ENCODE data around the gene MARCHF11.

The MARCHF11 gene

DNA sequence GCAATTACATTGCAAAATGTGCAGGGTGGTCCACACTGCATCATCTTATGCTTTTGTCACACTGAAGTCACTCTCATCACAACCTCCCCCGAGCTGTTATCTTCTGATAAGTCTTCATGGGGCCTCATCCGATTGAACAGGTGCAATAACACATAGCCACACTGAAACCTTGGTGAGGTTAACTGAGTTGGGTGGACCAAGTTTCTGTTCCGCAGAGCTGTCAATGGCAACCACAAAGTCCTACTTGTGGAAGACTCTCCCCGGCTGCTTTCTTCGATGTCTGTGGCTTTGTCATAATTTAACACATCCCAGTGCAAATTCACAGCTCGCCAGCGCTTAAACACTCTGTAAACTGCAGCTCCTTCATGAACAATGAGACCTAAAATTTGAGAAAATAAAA, 112.2 kb downstream of the MARCHF11 start:
- no peak overlapping the region for H3K4me3 ChIP-seq (ENCODE audit: severe bottlenecking)
- ATAC-seq (ENCODE audit: low read depth), result no peak
- H3K4me1 ChIP-seq (ENCODE audit: insufficient read depth, poor library complexity, severe bottlenecking), result no peaks in the 10 kb centered on the region

DNA sequence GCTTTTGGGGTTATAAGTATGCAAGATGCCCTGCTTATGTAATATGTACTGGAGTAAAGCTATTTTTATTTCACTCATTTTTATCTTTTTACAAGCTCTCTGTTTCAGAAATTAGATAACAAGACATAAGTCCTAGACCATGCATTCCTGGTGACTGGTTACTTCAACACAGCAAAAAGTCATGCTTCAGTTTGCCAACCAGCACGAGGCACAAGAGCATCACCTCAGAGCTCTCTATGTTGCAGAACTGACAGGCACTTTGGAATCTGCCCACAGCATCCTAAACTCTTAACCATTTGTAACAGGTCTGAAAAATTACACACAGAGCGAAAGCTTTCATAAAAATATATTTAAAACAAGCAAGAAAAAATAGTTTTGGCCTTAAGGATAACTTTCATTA, 112.8 kb downstream of the MARCHF11 start:
- Histone ChIP-seq H3K27ac (ENCODE audit: poor library complexity, severe bottlenecking) (no peak overlapping the region), H3K4me1 (ENCODE audit: insufficient read depth, poor library complexity, severe bottlenecking) (no peaks in the 10 kb centered on the region)
- TF ChIP-seq, protein P1, sequence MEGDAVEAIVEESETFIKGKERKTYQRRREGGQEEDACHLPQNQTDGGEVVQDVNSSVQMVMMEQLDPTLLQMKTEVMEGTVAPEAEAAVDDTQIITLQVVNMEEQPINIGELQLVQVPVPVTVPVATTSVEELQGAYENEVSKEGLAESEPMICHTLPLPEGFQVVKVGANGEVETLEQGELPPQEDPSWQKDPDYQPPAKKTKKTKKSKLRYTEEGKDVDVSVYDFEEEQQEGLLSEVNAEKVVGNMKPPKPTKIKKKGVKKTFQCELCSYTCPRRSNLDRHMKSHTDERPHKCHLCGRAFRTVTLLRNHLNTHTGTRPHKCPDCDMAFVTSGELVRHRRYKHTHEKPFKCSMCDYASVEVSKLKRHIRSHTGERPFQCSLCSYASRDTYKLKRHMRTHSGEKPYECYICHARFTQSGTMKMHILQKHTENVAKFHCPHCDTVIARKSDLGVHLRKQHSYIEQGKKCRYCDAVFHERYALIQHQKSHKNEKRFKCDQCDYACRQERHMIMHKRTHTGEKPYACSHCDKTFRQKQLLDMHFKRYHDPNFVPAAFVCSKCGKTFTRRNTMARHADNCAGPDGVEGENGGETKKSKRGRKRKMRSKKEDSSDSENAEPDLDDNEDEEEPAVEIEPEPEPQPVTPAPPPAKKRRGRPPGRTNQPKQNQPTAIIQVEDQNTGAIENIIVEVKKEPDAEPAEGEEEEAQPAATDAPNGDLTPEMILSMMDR (IDR thresholded peaks at IDR 0.05; ENCODE audit: poor library complexity, severe bottlenecking), result no peak

More for the DNA sequence above, 112.2 kb downstream of the MARCHF11 start:
- H3K27ac ChIP-seq (ENCODE audit: poor library complexity, severe bottlenecking), result no peak overlapping the region
- no peak for DNase-seq (ENCODE audit: low spot score)
- no peaks in the 10 kb centered on the region for H3K36me3 ChIP-seq (ENCODE audit: low read depth)
- H3K27me3 ChIP-seq (ENCODE audit: insufficient read depth, poor library complexity, severe bottlenecking), result no peaks in the 10 kb centered on the region
- TF ChIP-seq, protein P1 (IDR thresholded peaks at IDR 0.05; ENCODE audit: poor library complexity, severe bottlenecking), result no peak
- H3K9me3 ChIP-seq (ENCODE audit: severe bottlenecking), result no peaks in the 10 kb centered on the region

DNA sequence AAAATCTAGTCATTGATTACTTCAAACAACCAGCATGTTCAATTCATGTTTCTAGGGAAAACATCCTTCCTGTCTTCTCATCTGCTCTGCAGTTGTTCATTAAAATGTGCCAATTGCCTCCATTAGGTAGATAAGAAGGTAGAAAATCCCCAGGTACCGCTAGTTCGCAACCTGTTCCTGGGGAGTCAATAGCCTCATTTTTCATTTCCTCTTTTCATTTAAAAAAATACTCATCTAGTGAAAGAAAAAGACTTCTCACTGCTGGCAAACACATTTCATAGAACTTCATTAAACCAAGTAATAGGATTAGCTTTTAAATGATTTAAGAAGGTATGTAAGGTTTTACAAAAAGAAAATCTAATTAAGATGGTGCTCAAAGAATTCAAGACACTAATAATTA, 113.3 kb downstream of the MARCHF11 start:
- Histone ChIP-seq H3K36me3 (ENCODE audit: low read depth) (no peaks in the 10 kb centered on the region), H3K27me3 (ENCODE audit: insufficient read depth, poor library complexity, severe bottlenecking) (no peaks in the 10 kb centered on the region), H3K27ac (ENCODE audit: poor library complexity, severe bottlenecking) (no peak overlapping the region), H3K9me3 (ENCODE audit: severe bottlenecking) (no peaks in the 10 kb centered on the region), H3K4me3 (ENCODE audit: severe bottlenecking) (no peak overlapping the region), H3K4me1 (ENCODE audit: insufficient read depth, poor library complexity, severe bottlenecking) (no peaks in the 10 kb centered on the region)
- no peak for ATAC-seq (ENCODE audit: low read depth)
- no peak for DNase-seq (ENCODE audit: low spot score)
- TF ChIP-seq, protein P1 (IDR thresholded peaks at IDR 0.05; ENCODE audit: poor library complexity, severe bottlenecking), result no peak

More for the DNA sequence above, 112.8 kb downstream of the MARCHF11 start:
- DNase-seq (ENCODE audit: low spot score), result no peak
- no peak overlapping the region for H3K4me3 ChIP-seq (ENCODE audit: severe bottlenecking)
- H3K27me3 ChIP-seq (ENCODE audit: insufficient read depth, poor library complexity, severe bottlenecking), result no peaks in the 10 kb centered on the region
- ATAC-seq (ENCODE audit: low read depth), result no peak
- H3K9me3 ChIP-seq (ENCODE audit: severe bottlenecking), result no peaks in the 10 kb centered on the region
- H3K36me3 ChIP-seq (ENCODE audit: low read depth), result no peaks in the 10 kb centered on the region

DNA sequence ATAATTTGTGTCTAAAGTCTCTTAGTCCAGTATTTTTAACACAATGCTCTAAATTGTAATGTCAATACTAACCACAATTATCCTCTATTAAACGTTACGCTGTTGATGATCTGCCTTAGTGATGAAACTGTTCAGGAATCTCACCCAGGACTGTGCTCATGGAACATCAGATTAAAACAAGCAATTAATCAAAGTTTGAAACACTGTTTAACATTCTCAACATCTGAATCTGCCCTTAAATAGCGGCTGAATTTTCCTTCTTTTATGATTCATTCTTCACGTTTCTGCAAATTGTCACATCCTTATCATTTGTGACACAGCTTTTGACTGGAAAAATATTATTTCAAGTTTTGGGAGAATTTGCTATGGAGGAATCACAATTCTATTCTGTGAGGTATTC, 113.8 kb downstream of the MARCHF11 start:
- H3K4me3 ChIP-seq (ENCODE audit: severe bottlenecking), result no peak overlapping the region
- H3K27ac ChIP-seq (ENCODE audit: poor library complexity, severe bottlenecking), result no peak overlapping the region
- no peaks in the 10 kb centered on the region for H3K36me3 ChIP-seq (ENCODE audit: low read depth)
- TF ChIP-seq, protein P1 (IDR thresholded peaks at IDR 0.05; ENCODE audit: poor library complexity, severe bottlenecking), result no peak
- DNase-seq (ENCODE audit: low spot score) (no peak), ATAC-seq (ENCODE audit: low read depth) (no peak)
- no peaks in the 10 kb centered on the region for H3K9me3 ChIP-seq (ENCODE audit: severe bottlenecking)
- no peaks in the 10 kb centered on the region for H3K27me3 ChIP-seq (ENCODE audit: insufficient read depth, poor library complexity, severe bottlenecking)
- H3K4me1 ChIP-seq (ENCODE audit: insufficient read depth, poor library complexity, severe bottlenecking), result no peaks in the 10 kb centered on the region

DNA sequence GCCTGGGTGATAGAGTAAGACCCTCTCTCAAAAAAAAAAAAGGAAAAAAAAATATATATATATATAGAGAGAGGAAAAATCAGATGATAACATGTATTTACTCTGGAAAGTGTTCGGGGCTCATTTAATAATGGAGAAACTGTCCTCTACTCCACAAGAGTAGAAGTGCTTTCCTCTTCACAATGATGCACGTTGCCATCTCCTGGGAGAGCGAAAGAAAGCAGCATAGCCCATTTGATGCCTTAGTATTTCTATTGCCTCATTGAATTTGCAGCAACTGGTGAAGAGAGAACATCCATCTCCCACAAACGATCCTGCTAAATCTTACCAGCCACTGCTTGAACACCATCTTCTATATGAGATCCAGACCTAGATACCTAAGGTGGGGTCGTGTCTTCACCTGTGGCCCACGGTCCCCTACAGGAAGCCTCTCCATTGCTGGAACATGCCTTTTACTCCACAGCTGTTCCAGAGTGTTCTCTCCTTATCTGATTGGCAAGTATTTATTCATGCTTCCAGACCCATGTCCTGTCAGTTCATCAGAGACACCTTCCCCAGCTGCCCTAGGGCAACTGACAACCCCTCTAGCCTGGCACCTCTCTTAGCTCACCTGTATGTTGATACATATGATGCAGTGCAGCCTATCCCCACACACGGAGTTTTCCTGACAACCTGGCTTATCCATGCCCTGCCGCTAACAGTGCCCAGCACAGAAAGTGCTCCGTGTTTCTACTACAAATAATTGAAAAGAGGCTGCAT, 115.3 kb downstream of the MARCHF11 start:
- Histone ChIP-seq H3K36me3 (ENCODE audit: low read depth) (no peaks in the 10 kb centered on the region), H3K27me3 (ENCODE audit: insufficient read depth, poor library complexity, severe bottlenecking) (no peaks in the 10 kb centered on the region), H3K9me3 (ENCODE audit: severe bottlenecking) (no peaks in the 10 kb centered on the region), H3K4me3 (ENCODE audit: severe bottlenecking) (no peak overlapping the region), H3K4me1 (ENCODE audit: insufficient read depth, poor library complexity, severe bottlenecking) (no peaks in the 10 kb centered on the region), H3K27ac (ENCODE audit: poor library complexity, severe bottlenecking) (no peak overlapping the region)
- DNase-seq (ENCODE audit: low spot score) (no peak), ATAC-seq (ENCODE audit: low read depth) (no peak)
- TF ChIP-seq, protein P1 (IDR thresholded peaks at IDR 0.05; ENCODE audit: poor library complexity, severe bottlenecking), result no peak
